Measurements from ENCODE around the gene RFX3. TPM values are rescaled to one million over a fixed set of nuclear protein-coding genes. Genes with fewer than 3 reads are reported as not detected.

The RFX3 gene
- total and polyA plus RNA-seq, 2 donors from 2014 or later, result 1.6 to 17.8 TPM

DNA sequence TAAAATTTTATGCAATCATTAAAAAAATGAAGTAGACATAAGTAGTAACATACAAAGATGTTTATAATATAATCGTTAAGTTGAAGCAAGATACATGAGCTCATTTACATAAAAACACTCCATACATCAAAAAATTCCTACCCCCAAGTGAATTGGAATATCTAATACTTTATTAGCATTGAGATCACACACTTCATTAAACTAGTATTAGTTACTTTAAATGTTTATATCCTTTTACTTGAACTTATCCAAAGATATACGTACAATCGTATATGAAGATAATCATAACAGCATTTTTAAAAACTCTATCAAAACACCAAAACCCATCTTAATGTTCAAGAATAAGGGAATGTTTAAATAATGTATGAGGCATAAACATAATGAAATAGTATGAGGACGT lies 275.1 kb downstream of the RFX3 start:
- H3K36me3 ChIP-seq (ENCODE audit: control insufficient read depth in 2 of 3, insufficient read depth in 3 of 3, low read length in 3 of 3), result peaks cover 2 to 6% (median 5%) of the 10 kb centered on the region in 3 donors
- no peak overlapping the region for H3K4me3 ChIP-seq (ENCODE audit: low read length in 3 of 3)
- no peaks in the 10 kb centered on the region for H3K27me3 ChIP-seq (ENCODE audit: control insufficient read depth, insufficient read depth, low read length)
- H3K9me3 ChIP-seq (ENCODE audit: control insufficient read depth in 2 of 3, insufficient read depth in 1 of 3, low read length in 3 of 3), result no peaks in the 10 kb centered on the region
- H3K9ac ChIP-seq (ENCODE audit: low read length in 3 of 3), result no peak overlapping the region
- no peaks in the 10 kb centered on the region for H3K4me1 ChIP-seq (ENCODE audit: control insufficient read depth in 2 of 3, insufficient read depth in 2 of 3, low read depth in 1 of 3, low read length in 3 of 3)
- H3K27ac ChIP-seq (ENCODE audit: low read depth in 2 of 2, low read length in 2 of 2), result no peak overlapping the region
- DNase-seq, result no peak
- no peak for FAIRE-seq
- TF ChIP-seq, protein P1, sequence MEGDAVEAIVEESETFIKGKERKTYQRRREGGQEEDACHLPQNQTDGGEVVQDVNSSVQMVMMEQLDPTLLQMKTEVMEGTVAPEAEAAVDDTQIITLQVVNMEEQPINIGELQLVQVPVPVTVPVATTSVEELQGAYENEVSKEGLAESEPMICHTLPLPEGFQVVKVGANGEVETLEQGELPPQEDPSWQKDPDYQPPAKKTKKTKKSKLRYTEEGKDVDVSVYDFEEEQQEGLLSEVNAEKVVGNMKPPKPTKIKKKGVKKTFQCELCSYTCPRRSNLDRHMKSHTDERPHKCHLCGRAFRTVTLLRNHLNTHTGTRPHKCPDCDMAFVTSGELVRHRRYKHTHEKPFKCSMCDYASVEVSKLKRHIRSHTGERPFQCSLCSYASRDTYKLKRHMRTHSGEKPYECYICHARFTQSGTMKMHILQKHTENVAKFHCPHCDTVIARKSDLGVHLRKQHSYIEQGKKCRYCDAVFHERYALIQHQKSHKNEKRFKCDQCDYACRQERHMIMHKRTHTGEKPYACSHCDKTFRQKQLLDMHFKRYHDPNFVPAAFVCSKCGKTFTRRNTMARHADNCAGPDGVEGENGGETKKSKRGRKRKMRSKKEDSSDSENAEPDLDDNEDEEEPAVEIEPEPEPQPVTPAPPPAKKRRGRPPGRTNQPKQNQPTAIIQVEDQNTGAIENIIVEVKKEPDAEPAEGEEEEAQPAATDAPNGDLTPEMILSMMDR (IDR thresholded peaks at IDR 0.05; ENCODE audit: borderline replicate concordance, extremely low read depth, insufficient read depth), result no peak
- intact Hi-C loops (cut with DNase I), result no loop called here

DNA sequence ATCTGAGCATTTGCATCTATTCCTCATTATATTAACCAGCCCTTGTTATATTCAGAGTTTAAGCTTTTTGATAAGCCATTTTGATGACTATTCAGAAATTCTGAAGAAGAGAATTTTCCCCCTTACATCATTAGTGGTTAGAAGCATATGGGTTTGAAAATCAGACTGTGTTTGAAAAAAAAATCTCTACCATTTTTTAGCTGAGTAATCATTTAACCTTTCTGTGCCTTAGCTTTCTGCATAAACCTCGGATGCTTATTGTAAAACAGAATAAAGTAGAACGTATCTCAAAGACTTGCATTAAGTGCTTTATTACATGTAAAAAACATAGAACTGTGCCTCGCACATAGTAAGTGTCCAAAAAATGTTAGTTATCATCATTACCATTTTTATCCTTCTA lies 278.6 kb downstream of the RFX3 start:
- TF ChIP-seq, protein P1 (IDR thresholded peaks at IDR 0.05; ENCODE audit: borderline replicate concordance, extremely low read depth, insufficient read depth), result no peak

DNA sequence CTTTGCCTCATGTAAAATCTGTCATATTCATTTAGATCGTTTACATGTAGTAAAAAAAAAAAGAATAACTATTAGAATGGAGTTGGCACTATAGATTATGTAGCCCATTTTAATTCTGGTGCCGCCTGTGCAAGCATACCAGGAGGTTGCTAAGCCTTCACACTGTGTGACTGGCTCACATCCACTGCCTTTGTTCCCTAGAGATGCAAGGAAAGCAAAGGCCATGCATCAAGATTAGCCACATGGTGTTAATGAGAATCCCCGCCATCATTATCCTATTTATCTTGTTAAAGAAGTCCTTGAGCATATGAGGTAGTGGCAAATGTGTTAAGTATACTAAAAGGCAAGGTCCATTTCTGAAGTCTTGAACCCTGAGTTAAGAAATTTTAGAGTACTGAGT lies 279.6 kb downstream of the RFX3 start:
- Histone ChIP-seq H3K4me1 (ENCODE audit: control insufficient read depth in 2 of 3, insufficient read depth in 2 of 3, low read depth in 1 of 3, low read length in 3 of 3) (no peaks in the 10 kb centered on the region), H3K9me3 (ENCODE audit: control insufficient read depth in 2 of 3, insufficient read depth in 1 of 3, low read length in 3 of 3) (no peaks in the 10 kb centered on the region), H3K27me3 (ENCODE audit: control insufficient read depth, insufficient read depth, low read length) (no peaks in the 10 kb centered on the region), H3K27ac (ENCODE audit: low read depth in 2 of 2, low read length in 2 of 2) (no peak overlapping the region), H3K36me3 (ENCODE audit: control insufficient read depth in 2 of 3, insufficient read depth in 3 of 3, low read length in 3 of 3) (peaks cover 0 to 3% (median 0%) of the 10 kb centered on the region in 3 donors), H3K9ac (ENCODE audit: low read length in 3 of 3) (no peak overlapping the region), H3K4me3 (ENCODE audit: low read length in 3 of 3) (no peak overlapping the region)
- no peak for DNase-seq
- intact Hi-C loops (cut with DNase I), result no loop called here
- TF ChIP-seq, protein P1 (IDR thresholded peaks at IDR 0.05; ENCODE audit: borderline replicate concordance, extremely low read depth, insufficient read depth), result no peak
- no peak for FAIRE-seq

More for the DNA sequence above, 278.6 kb downstream of the RFX3 start:
- no peak overlapping the region for H3K9ac ChIP-seq (ENCODE audit: low read length in 3 of 3)
- no peak overlapping the region for H3K4me3 ChIP-seq (ENCODE audit: low read length in 3 of 3)
- no peak for DNase-seq
- peaks cover 0 to 3% (median 0%) of the 10 kb centered on the region in 3 donors for H3K36me3 ChIP-seq (ENCODE audit: control insufficient read depth in 2 of 3, insufficient read depth in 3 of 3, low read length in 3 of 3)
- H3K4me1 ChIP-seq (ENCODE audit: control insufficient read depth in 2 of 3, insufficient read depth in 2 of 3, low read depth in 1 of 3, low read length in 3 of 3), result no peaks in the 10 kb centered on the region
- no peaks in the 10 kb centered on the region for H3K9me3 ChIP-seq (ENCODE audit: control insufficient read depth in 2 of 3, insufficient read depth in 1 of 3, low read length in 3 of 3)
- intact Hi-C loops (cut with DNase I), result no loop called here
- no peak overlapping the region for H3K27ac ChIP-seq (ENCODE audit: low read depth in 2 of 2, low read length in 2 of 2)
- no peaks in the 10 kb centered on the region for H3K27me3 ChIP-seq (ENCODE audit: control insufficient read depth, insufficient read depth, low read length)
- FAIRE-seq, result no peak
